NCI-H345 (cell line): ENCODE results near the gene COL27A1.

Source experiments
- DNase-seq: peaks from one replicate; lab custom pipeline; 2025; lab: John Stamatoyannopoulos, UW

Gene COL27A1

GRCh38 chr9:114168281-114169028 is 13.1 kb downstream of the COL27A1 start:
- DNase-seq = no peak

- DNase-seq = no peak
Measured at GRCh38 chr9:114169029-114169951, 14.0 kb downstream of the COL27A1 start.

GRCh38 chr9:114169952-114170770 is 14.8 kb downstream of the COL27A1 start:
- DNase-seq = no peak

DNA sequence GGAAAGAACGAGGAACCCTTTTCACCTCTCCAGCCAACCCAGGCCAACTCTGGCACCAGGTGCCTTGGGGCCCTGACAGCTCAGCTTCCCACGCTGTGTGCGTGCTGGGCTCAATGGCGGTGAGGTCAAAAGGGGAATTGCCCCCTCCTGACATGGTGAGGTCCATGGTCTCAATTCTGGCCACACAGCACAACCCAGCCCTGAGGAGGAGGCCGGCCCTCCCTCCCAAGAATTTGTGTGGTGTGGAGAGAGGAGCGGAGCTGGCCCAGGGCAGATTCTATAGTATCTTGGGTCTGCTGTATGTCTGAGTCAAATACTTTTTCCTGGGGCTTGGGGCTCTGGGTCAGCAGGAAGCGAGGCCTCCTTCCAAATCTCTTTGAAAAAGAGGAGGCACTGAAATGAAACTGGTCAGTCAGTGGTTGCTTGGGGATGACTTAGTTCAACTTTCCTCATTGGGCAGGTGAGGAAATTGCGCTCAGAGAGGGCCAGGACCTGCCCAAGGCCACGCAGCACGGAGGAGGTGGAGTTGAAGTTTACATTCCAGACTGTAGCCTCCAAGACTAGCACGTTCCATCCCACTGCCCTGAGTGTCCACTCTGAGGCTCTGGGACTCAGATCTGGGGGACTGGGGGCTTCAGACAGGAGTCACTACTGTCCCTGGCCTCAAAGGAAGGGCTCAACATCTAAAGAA is 15.6 kb downstream of the COL27A1 start:
- DNase-seq = no peak

DNA sequence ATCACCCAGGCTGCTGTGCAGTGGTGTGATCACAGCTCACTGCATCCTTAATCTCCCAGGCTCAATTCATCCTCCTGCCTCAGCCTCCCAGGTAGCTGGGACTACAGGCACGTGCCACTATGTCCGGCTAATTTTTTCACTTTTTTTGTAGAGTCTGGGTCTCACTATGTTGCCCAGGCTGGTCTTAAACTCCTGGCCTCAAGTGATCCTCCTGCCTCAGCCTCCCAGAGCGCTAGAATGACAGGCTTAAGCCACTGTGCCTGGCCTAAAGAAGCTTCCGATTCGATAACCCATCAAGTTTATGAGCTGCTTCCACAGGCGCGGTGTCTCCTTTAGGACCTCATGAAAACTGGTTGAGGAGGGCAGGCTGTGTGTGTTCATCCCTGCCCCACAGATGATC is 16.2 kb downstream of the COL27A1 start:
- no peak for DNase-seq

DNA sequence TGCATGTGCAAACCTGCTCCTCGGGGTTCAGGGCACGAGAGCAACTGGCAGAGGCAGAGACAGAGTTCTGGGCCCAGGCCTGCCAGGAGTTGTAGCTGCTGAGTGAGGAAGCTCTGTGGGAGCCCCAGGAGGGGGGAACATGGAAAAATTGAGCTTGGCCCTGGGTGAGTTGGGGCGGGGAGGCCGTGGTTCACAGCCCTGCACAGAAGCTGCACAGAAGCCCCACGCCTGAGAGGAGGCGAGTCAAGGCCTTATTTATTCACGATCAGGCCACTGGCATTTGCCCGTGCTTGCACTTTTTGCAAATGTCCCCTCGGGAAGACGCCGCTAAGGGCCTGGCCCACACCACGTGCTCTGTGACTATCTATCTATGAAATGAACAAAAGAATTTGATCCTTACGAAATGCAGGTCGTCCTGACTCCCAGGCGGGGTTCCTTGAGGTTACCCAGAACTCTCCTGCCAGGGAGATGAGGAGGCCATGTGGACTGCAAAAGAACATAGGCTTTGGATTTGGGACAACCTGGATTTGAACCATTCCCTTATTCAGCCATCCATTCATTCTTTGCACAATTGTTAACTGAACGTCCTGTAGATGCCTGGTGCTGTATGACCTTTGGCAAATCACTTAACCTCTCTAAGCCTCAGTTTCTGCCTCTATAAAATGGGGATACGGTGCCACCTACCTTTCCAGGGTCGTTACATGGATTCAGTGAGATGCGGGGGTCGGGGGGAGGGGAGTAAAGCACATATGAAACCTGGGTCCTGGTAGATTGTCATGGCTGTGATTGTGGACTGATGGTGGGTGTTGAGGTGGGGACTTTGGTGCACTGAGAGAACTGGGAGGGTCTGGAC is 17.9 kb downstream of the COL27A1 start:
- DNase-seq = no peak

- DNase-seq = no peak
Measured at GRCh38 chr9:114174557-114174875, 19.2 kb downstream of the COL27A1 start.

DNA sequence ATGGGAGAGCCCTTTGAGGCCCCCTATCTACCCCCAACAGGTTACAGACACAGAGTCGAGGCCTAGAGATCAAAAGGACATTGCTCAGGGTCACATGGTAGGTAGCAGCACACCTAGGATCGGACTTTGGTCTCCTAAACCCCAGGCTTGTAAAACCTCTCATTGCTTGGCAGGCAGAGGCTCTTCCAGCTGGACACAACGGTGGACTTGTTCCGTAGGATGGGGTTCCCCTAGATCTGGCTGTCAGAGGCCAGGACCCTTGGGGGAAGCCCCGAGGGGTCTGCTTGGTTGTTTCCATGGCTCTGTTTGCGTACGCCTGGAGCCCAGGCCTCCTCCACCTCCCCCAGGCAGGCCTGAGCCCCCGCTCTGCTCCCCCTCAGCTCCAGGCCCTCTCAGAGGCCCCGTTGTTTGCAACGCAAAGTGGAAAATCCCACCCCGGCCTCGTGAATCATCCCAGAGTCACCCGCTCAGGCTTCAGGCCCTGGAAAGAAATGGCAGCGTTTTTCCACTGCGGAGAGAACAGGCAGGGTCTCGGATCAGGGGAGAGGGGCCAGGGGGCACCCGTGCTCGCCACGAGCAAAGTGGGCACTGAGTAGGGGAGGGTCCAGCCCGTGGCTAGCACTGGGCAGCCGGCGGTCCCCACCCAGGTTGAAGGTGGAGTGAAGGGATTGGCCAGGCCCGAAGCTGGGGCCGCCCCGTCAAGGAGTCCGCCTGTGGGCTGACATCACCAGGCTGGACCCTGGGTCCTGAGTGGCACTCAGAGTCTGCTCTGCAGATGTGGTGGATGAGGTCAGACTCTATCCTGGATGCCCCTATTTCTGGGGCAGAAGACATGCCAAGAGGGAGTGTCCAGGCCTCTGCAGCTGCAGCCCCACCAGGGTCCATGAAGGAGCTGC is 19.8 kb downstream of the COL27A1 start:
- DNase-seq = no peak

DNA sequence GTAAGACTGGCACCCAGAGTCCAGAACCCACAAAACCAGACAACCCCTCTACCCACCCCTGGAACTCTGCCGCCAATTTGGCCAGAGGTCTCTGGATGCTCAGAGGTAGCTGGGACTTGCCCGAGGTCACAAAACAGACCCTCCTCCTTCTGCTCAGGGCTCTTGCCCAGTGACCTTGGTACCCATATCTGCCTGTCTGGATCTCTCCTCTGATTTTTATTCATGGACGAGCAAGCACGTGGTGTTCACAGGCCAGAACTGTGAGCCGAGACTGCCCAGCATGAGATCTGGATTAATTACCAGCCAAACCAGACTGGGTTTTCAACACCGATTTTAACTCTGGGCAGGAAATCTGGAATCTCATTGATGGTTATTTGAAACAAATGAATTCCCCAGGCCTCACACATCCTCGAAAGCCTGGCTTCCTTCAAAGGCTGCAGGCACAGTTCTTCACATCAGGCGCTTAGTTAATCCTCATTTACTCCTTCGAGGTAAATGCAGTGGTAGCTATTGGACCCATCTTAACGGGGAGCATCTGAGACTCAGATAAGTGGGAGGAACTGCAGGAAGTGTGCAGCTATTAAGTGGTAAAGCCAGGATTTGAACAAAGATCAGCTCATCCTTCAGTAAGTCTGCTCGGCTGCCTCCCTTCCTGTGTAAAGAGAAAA is 21.4 kb downstream of the COL27A1 start:
- no peak for DNase-seq

- DNase-seq = no peak
Measured at GRCh38 chr9:114177423-114178064, 22.2 kb downstream of the COL27A1 start.

DNA sequence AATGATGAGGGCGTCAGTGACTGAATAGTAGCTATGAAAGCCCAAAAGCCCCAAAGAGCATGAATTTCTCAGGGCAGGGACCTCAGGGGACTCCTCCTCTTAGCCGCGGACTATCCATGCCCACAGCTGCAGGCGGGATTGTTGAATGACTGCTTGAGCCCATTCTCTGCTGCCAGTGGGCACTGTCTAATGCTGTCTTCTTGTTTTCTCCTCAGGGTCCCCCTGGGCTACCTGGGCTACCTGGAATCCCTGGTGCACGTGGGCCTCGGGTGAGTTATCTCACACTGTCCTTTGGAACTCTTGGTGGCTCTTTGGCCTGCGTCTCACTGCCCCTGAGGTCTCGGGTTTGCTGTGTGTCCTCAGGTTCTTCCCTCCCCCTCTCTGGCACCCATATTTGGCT is 22.7 kb downstream of the COL27A1 start:
- no peak for DNase-seq

DNA sequence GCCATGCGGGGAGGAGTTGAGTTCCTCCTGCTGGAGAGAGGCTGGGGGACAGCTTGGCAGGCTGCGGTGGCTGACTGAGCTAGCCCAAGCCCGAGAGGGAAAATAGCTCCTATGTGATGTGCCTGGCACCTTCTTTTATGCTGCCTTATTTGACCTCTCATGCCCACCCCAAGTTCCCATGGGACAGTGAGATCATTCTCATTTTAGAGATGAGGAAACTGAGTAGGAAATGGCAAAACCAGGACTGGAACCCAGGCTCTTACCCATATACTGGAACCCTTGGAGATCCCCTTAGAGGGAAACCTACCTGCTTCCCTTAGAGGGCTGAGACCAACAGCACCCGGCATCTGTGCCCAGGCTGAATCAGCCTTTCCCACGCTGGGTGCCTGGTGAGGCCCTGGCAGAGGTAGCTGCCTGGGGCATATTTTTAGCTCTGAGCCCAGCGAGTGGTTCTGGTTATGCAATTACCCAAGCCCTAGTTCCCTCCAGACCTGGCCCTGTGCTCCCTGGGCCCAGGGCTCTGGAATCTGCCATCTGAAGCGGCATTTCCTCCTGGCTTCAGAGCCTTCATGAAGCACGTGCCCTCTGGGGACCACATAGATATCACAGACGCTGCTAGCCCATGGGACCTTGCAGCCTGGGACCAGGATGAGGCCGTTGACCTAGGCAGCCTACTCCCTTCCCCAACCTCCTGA is 23.6 kb downstream of the COL27A1 start:
- no peak for DNase-seq

DNA sequence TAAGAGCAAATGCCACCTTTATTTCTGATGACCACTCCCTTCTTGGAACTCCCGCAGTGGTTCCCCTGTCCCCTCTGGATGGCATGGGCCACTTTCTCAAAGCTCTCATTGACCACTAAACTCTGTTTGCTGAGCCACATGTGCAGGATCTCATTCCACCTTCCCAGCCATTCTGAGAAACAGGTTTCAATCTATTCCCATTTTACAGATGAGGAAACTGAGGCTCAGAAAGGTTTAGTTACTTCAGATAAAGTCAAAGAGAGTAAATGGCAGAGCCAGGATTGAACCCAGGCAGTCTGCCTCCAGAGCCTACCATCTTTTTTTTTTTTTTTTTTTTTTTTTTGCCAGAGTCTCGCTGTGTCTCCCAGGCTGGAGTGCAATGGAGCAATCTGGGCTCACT is 24.2 kb downstream of the COL27A1 start:
- no peak for DNase-seq

DNA sequence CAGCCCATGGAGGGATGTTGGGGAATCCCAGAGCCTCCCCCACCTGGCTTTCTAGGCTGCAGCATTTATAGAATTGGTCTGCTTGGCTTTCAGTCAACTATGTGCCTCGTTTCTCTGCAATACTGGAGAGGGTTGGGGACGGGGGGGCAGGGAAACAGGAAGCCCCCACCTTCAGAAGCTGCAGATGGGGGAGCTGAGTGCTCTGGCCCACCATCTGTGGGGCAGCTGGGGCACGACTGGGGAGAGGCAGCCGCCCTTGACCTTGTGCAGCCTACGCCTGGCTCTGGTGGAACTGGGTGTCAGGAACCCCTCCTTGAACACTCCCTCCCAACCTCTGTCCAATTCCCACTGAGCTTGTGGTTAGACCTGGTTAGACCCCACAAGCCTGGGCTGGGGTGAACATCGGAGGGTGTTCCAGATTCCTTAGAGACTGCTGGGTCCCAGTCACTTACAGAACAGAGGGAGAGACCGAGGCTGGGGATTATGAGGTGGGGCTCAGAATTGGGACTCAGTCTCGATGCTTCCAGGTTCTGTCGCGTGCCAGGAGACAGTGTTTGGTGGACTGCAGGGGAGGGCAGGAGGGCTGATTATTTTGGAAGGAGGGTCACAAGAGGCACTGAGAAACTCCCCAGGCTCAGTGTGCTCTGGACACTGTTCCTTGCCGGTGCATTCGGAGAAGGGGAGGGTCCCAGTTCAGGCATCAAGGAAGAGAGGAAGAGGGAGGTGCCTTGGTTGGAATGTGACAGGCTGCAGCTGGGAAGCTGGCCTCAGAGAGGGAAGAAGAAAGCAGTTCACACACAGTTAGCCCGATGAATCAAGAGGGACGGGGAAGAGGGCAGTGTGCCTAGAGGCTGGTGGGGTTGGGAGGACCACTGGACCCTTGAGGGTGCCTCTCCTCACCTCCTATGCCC is 25.6 kb downstream of the COL27A1 start:
- no peak for DNase-seq

DNA sequence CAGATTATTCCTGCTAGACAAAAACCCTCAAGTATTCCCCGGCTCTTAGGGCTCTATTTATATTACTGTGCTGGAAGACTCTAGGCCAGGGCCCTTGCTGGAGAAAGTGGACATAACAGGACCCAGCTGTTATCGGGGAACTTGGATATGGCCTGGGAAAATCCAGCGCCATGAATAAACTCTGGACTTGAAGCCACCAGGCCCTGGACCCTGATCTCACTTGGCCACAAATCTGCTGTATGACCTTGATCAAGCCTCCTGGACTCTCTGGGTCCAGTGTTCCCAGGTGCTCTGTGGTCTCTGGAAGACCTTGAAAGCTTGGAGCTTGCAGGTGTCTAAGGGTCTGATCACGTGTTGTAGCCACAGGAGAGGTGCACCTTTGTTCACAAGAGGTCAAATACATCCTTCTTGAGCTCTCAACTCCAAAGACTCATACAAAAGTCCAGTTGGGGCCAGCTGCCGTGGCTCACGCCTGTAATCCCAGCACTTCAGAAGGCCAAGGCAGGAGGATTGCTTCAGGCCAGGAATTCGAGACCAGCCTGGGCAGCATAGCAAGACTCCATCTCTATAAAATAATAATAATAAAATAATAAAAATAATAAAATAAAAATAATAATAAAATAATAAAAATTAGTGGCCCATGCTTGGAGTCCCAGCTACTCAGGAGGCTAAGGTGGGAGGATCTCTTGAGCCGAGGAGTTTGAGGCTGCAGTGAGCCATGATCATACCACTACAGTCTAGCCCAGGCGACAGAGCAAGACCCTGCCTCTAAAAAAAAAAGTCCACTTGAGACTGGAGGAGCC is 26.5 kb downstream of the COL27A1 start:
- no peak for DNase-seq

DNA sequence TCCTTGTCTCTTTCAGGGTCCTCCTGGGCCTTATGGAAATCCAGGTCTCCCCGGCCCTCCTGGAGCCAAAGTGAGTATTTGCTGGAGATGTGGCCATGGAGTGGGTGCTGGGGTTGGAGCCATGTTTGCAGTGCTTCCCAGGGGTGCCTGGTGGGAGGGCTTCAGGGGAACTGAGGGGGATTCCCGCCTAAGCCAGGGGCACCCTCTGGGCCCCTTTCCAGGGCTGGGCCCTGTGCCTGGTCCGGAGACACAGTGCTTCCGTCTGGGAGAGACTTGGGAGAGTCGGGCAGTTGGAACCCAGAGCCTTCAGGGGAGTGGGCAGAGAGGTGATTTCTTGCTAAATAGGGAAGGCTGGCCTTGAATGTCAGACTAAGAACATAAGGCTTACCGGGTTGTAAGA is 27.7 kb downstream of the COL27A1 start:
- no peak for DNase-seq
